GM08714 (cell line): ENCODE results near the gene CIAPIN1.
A peak's percentile ranks its signal among the peaks of the same experiment; 100 is the strongest.
"Not testable (repeated sequence)": the region's sequence is repeated elsewhere in the genome, so short reads cannot be mapped to it uniquely, and the experiment has no call there.

Source experiments
- H3K4me3 ChIP-seq: fragments of 200-500 bp; sonication (Bioruptor generic); 2 replicates; pipeline ENCODE4 v1.5.1; 2014; ENCODE audit warnings: mild to moderate bottlenecking, low read length, inconsistent platforms
- ZNF274 ChIP-seq: IDR thresholded peaks from 2 replicates; pipeline ENCODE4 v1.6.1; 2012; ENCODE audit warnings: mild to moderate bottlenecking, low read depth, low read length

Gene CIAPIN1

GRCh38 chr16:57471852-57472664 lies 24.9 kb upstream of the CIAPIN1 start:
- no peak overlapping the region for H3K4me3 ChIP-seq
- TF ChIP-seq ZNF274: no peak

GRCh38 chr16:57471209-57471608 lies 24.0 kb upstream of the CIAPIN1 start:
- H3K4me3 ChIP-seq: no peak overlapping the region
- TF ChIP-seq ZNF274: no peak

GRCh38 chr16:57470711-57471110 lies 23.5 kb upstream of the CIAPIN1 start:
- TF ChIP-seq ZNF274: no peak
- H3K4me3 ChIP-seq: no peak overlapping the region

GRCh38 chr16:57469917-57470470 lies 22.8 kb upstream of the CIAPIN1 start:
- TF ChIP-seq ZNF274: no peak
- no peak overlapping the region for H3K4me3 ChIP-seq

GRCh38 chr16:57469046-57469445 lies 21.9 kb upstream of the CIAPIN1 start:
- no peak for TF ChIP-seq ZNF274
- no peak overlapping the region for H3K4me3 ChIP-seq

GRCh38 chr16:57468346-57468745 lies 21.2 kb upstream of the CIAPIN1 start:
- H3K4me3 ChIP-seq: no peak overlapping the region
- no peak for TF ChIP-seq ZNF274

- TF ChIP-seq ZNF274: no peak
Observed at GRCh38 chr16:57464523-57464922, 17.3 kb upstream of the CIAPIN1 start.

GRCh38 chr16:57462978-57463362 lies 15.8 kb upstream of the CIAPIN1 start:
- H3K4me3 ChIP-seq: peak overlapping the region; percentile 94
- no peak for TF ChIP-seq ZNF274

More at GRCh38 chr16:57464523-57464922, 17.3 kb upstream of the CIAPIN1 start:
- H3K4me3 ChIP-seq: no peak overlapping the region

GRCh38 chr16:57462209-57462977 lies 15.2 kb upstream of the CIAPIN1 start, which contains the start of gene POLR2C:
POLR2C (plus strand) TSS chr16:57462679; CDS start chr16:57462725, 46 bp downstream.
- TF ChIP-seq ZNF274: no peak
- H3K4me3 ChIP-seq: peak within 1 kb of the TSS; percentile 94

GRCh38 chr16:57452021-57452420 lies 4.8 kb upstream of the CIAPIN1 start:
- no peak for TF ChIP-seq ZNF274
- no peak overlapping the region for H3K4me3 ChIP-seq

GRCh38 chr16:57446531-57447185 lies 527 bp downstream of the CIAPIN1 start:
- no peak for TF ChIP-seq ZNF274

GRCh38 chr16:57445510-57445909 lies 1.7 kb downstream of the CIAPIN1 start:
- no peak overlapping the region for H3K4me3 ChIP-seq
- no peak for TF ChIP-seq ZNF274

More at GRCh38 chr16:57446531-57447185, 527 bp downstream of the CIAPIN1 start:
- peak overlapping the region; percentile 83 for H3K4me3 ChIP-seq

GRCh38 chr16:57444711-57445110 lies 2.5 kb downstream of the CIAPIN1 start:
- TF ChIP-seq ZNF274: no peak

GRCh38 chr16:57440551-57440950 lies 6.6 kb downstream of the CIAPIN1 start:
- H3K4me3 ChIP-seq: not testable (repeated sequence)

More at GRCh38 chr16:57444711-57445110, 2.5 kb downstream of the CIAPIN1 start:
- H3K4me3 ChIP-seq: no peak overlapping the region

- H3K4me3 ChIP-seq: not testable (repeated sequence)
Observed at GRCh38 chr16:57439947-57440346, 7.2 kb downstream of the CIAPIN1 start.
